ENCODE measurements around the gene ATP6V1C2. TPM values are rescaled to one million over a fixed set of nuclear protein-coding genes. Genes with fewer than 3 reads are reported as not detected.
A peak's percentile ranks its signal among the peaks of the same experiment; 100 is the strongest.

The ATP6V1C2 gene
- total RNA-seq, 2 donors from 2014 or later: 0.66 TPM; not detected in 1

GRCh38 chr2:10784719-10785118, 63.3 kb downstream of the ATP6V1C2 start:
- H3K36me3 ChIP-seq (replicated peaks in 1 of 2; ENCODE audit: insufficient read depth in 1 of 2, low read depth in 2 of 2): peaks cover 12 to 66% of the 10 kb centered on the region in 2 donors
- H3K9me3 ChIP-seq: no peaks in the 10 kb centered on the region
- H3K27me3 ChIP-seq: no peaks in the 10 kb centered on the region
- TF ChIP-seq POLR2A (IDR thresholded peaks at IDR 0.05) (no peak), CTCF (IDR thresholded peaks at IDR 0.05) (no peak)
- no peaks in the 10 kb centered on the region for H3K4me1 ChIP-seq
- no peak overlapping the region for H3K27ac ChIP-seq
- DNase-seq (peak in 1 of 4 donors; percentile 9), ATAC-seq (no peak)
- no peak overlapping the region for H3K4me3 ChIP-seq
- intact Hi-C loops (cut with DNase I): no loop called here
- WGBS, 2 donors: 63 to 78% methylated on average over 9 of the region's 9 CpGs

- no peak overlapping the region for H3K4me3 ChIP-seq
- H3K9me3 ChIP-seq: no peaks in the 10 kb centered on the region
- TF ChIP-seq POLR2A (IDR thresholded peaks at IDR 0.05) (no peak), CTCF (IDR thresholded peaks at IDR 0.05) (no peak)
- peaks cover 12 to 68% of the 10 kb centered on the region in 2 donors for H3K36me3 ChIP-seq (replicated peaks in 1 of 2; ENCODE audit: insufficient read depth in 1 of 2, low read depth in 2 of 2)
- intact Hi-C loops (cut with DNase I): no loop called here
- H3K27ac ChIP-seq: no peak overlapping the region
- WGBS, 2 donors: 85 to 88% methylated on average over 5 of the region's 5 CpGs
- no peak for ATAC-seq
- DNase-seq: no peak
- H3K27me3 ChIP-seq: no peaks in the 10 kb centered on the region
- H3K4me1 ChIP-seq: no peaks in the 10 kb centered on the region
These were observed 63.8 kb downstream of the ATP6V1C2 start for GRCh38 chr2:10785260-10785659.

GRCh38 chr2:10786240-10786982, 65.0 kb downstream of the ATP6V1C2 start:
- Histone ChIP-seq H3K36me3 (replicated peaks in 1 of 2; ENCODE audit: insufficient read depth in 1 of 2, low read depth in 2 of 2) (peaks cover 9 to 68% of the 10 kb centered on the region in 2 donors), H3K4me3 (no peak overlapping the region), H3K4me1 (no peaks in the 10 kb centered on the region), H3K27me3 (no peaks in the 10 kb centered on the region), H3K27ac (no peak overlapping the region), H3K9me3 (no peaks in the 10 kb centered on the region)
- TF ChIP-seq CTCF (IDR thresholded peaks at IDR 0.05): no peak
- TF ChIP-seq POLR2A (IDR thresholded peaks at IDR 0.05): no peak
- no peak for ATAC-seq
- intact Hi-C loops (cut with DNase I): no loop called here
- DNase-seq: no peak
- WGBS, 2 donors: 79 to 89% methylated on average over 12 of the region's 12 CpGs

GRCh38 chr2:10787176-10787968, 65.9 kb downstream of the ATP6V1C2 start:
- WGBS, 2 donors: 84 to 86% methylated on average over 20 of the region's 20 CpGs
- Histone ChIP-seq H3K4me3 (no peak overlapping the region), H3K4me1 (no peaks in the 10 kb centered on the region), H3K36me3 (replicated peaks in 1 of 2; ENCODE audit: insufficient read depth in 1 of 2, low read depth in 2 of 2) (peaks cover 5 to 65% of the 10 kb centered on the region in 2 donors), H3K9me3 (no peaks in the 10 kb centered on the region), H3K27ac (no peak overlapping the region), H3K27me3 (no peaks in the 10 kb centered on the region)
- no peak for TF ChIP-seq POLR2A (IDR thresholded peaks at IDR 0.05)
- peak in 2 of 7 experiments; percentile 10 to 23 for TF ChIP-seq CTCF (IDR thresholded peaks at IDR 0.05)
- ATAC-seq: no peak
- intact Hi-C loops (cut with DNase I): no loop called here
- DNase-seq: peak in 1 of 4 donors; percentile 30

Data from body of pancreas (tissue), 4 donors.